ENCODE results near the gene DENR. TPM values are rescaled to one million over a fixed set of nuclear protein-coding genes. Genes with fewer than 3 reads are reported as not detected.

Gene DENR
- total RNA-seq, 4 donors from 2014 or later, result 19.5 to 52.1 (median 29.9) TPM

- H3K4me1 ChIP-seq, result no peaks in the 10 kb centered on the region
- H3K9me3 ChIP-seq, result no peaks in the 10 kb centered on the region
- DNase-seq, result no peak
- no peak overlapping the region for H3K27ac ChIP-seq
- WGBS, 2 donors, result 74 to 82% methylated on average over 10 of the region's 10 CpGs
- no peaks in the 10 kb centered on the region for H3K27me3 ChIP-seq
- TF ChIP-seq POLR2A (IDR thresholded peaks at IDR 0.05) (no peak), CTCF (IDR thresholded peaks at IDR 0.05) (no peak)
- H3K4me3 ChIP-seq (replicated peaks in 1 of 3), result no peak overlapping the region
- H3K36me3 ChIP-seq, result no peaks in the 10 kb centered on the region
- intact Hi-C loops (cut with DNase I), result no loop called here
Measured at GRCh38 chr12:122819209-122819785, 66.7 kb downstream of the DENR start.

GRCh38 chr12:122820138-122820537 lies 67.5 kb downstream of the DENR start:
- Histone ChIP-seq H3K9me3 (no peaks in the 10 kb centered on the region), H3K4me1 (no peaks in the 10 kb centered on the region), H3K27me3 (no peaks in the 10 kb centered on the region), H3K27ac (no peak overlapping the region), H3K36me3 (no peaks in the 10 kb centered on the region), H3K4me3 (replicated peaks in 1 of 3) (no peak overlapping the region)
- intact Hi-C loops (cut with DNase I), result no loop called here
- 91 to 94% methylated on average over 8 of the region's 8 CpGs for WGBS, 2 donors
- no peak for DNase-seq
- TF ChIP-seq POLR2A (IDR thresholded peaks at IDR 0.05) (no peak), CTCF (IDR thresholded peaks at IDR 0.05) (no peak)

Small RNAs within 50 kb of the gene (small RNA-seq; reads per million reads assigned to genes)
- gene AC026333.2 (not detected), gene RF00019 (not detected)

Other genes starting within 250 kb of the DENR start
- 10 to 100 TPM; 70.4 to 93.2 (median 87.5) TPM for gene RSRC2, start 225.9 kb upstream of the DENR start, total RNA-seq
- gene KNTC1, start 225.6 kb upstream of the DENR start, total RNA-seq, result 10 to 100 TPM in 2 of 4 donors, 1 to 10 TPM in 2; 7.3 to 13.1 (median 9.5) TPM
- not detected for gene HCAR2, start 49.5 kb upstream of the DENR start, total RNA-seq
- gene HCAR3, start 36.0 kb upstream of the DENR start, total RNA-seq, result under 1 TPM in 2 of 4 donors, not detected in 2; 0.42 to 0.56 TPM
- gene HCAR1, start 22.0 kb upstream of the DENR start, total RNA-seq, result 1 to 10 TPM in 3 of 4 donors, under 1 TPM in 1; 0.92 to 4.0 (median 2.0) TPM
- gene CCDC62, start 21.7 kb downstream of the DENR start, total RNA-seq, result under 1 TPM; 0.21 to 0.81 (median 0.23) TPM
- gene HIP1R, start 82.6 kb downstream of the DENR start, total RNA-seq, result 10 to 100 TPM; 50.2 to 92.7 (median 56.2) TPM
- gene VPS37B, start 143.3 kb downstream of the DENR start, total RNA-seq, result 10 to 100 TPM; 35.6 to 66.1 (median 63.5) TPM
- 1 to 10 TPM; 4.9 to 6.8 (median 5.3) TPM for gene ABCB9, start 213.6 kb downstream of the DENR start, total RNA-seq
- 10 to 100 TPM in 3 of 4 donors, 1 to 10 TPM in 1; 5.9 to 16.3 (median 15.5) TPM for gene OGFOD2, start 222.4 kb downstream of the DENR start, total RNA-seq
- gene ARL6IP4, start 227.9 kb downstream of the DENR start, total RNA-seq, result 100 to 1,000 TPM; 210 to 281 (median 262) TPM